ENCODE results near the gene ZNF254.
"Not testable (repeated sequence)": the region's sequence is repeated elsewhere in the genome, so short reads cannot be mapped to it uniquely, and the experiment has no call there.

ZNF254 gene

GRCh38 chr19:24081056-24081455 lies 5.9 kb upstream of the ZNF254 start:
- TF ChIP-seq CTCF (IDR thresholded peaks at IDR 0.05; ENCODE audit: low read depth, low read length, missing control alignments) = no peak
- no peak overlapping the region for H3K4me3 ChIP-seq (replicated peaks; ENCODE audit: low read depth, low read length)
- DNase-seq (ENCODE audit: extremely low read depth, low read depth) = no peak

GRCh38 chr19:24098359-24098758 lies 11.4 kb downstream of the ZNF254 start:
- no peak overlapping the region for H3K4me3 ChIP-seq (replicated peaks; ENCODE audit: low read depth, low read length)
- TF ChIP-seq CTCF (IDR thresholded peaks at IDR 0.05; ENCODE audit: low read depth, low read length, missing control alignments) = no peak

GRCh38 chr19:24099829-24100228 lies 12.8 kb downstream of the ZNF254 start:
- no peak for DNase-seq (ENCODE audit: extremely low read depth, low read depth)
- H3K4me3 ChIP-seq (replicated peaks; ENCODE audit: low read depth, low read length) = no peak overlapping the region
- no peak for TF ChIP-seq CTCF (IDR thresholded peaks at IDR 0.05; ENCODE audit: low read depth, low read length, missing control alignments)

More at GRCh38 chr19:24098359-24098758, 11.4 kb downstream of the ZNF254 start:
- DNase-seq (ENCODE audit: extremely low read depth, low read depth) = no peak

GRCh38 chr19:24100597-24100996 lies 13.6 kb downstream of the ZNF254 start:
- DNase-seq (ENCODE audit: extremely low read depth, low read depth); H3K4me3 ChIP-seq (replicated peaks; ENCODE audit: low read depth, low read length): not testable (repeated sequence)

- DNase-seq (ENCODE audit: extremely low read depth, low read depth) = no peak
- no peak for TF ChIP-seq CTCF (IDR thresholded peaks at IDR 0.05; ENCODE audit: low read depth, low read length, missing control alignments)
- H3K4me3 ChIP-seq (replicated peaks; ENCODE audit: low read depth, low read length) = no peak overlapping the region
These were observed 14.6 kb downstream of the ZNF254 start for GRCh38 chr19:24101459-24102115.

GRCh38 chr19:24127601-24128000 lies 40.6 kb downstream of the ZNF254 start:
- TF ChIP-seq CTCF (IDR thresholded peaks at IDR 0.05; ENCODE audit: low read depth, low read length, missing control alignments) = no peak
- no peak overlapping the region for H3K4me3 ChIP-seq (replicated peaks; ENCODE audit: low read depth, low read length)
- DNase-seq (ENCODE audit: extremely low read depth, low read depth) = no peak

GRCh38 chr19:24140099-24140498 lies 53.1 kb downstream of the ZNF254 start:
- peak; percentile 51 for DNase-seq (ENCODE audit: extremely low read depth, low read depth)
- TF ChIP-seq CTCF (IDR thresholded peaks at IDR 0.05; ENCODE audit: low read depth, low read length, missing control alignments) = no peak
- H3K4me3 ChIP-seq (replicated peaks; ENCODE audit: low read depth, low read length) = no peak overlapping the region
